Ishikawa (cell line): ENCODE measurements around the gene B4GALT1.

Experiments
- CEBPB ChIP-seq: IDR thresholded peaks from 2 replicates; pipeline ENCODE4 v1.6.1; 2012
- CREB1 ChIP-seq: IDR thresholded peaks from 2 replicates; pipeline ENCODE4 v1.6.1; 2012; ENCODE audit warnings: low read depth
- EGR1 ChIP-seq: IDR thresholded peaks from 2 replicates; pipeline ENCODE4 v1.6.1; 2012
- EP300 ChIP-seq: IDR thresholded peaks from 2 replicates; pipeline ENCODE4 v1.6.1; 2012; ENCODE audit warnings: borderline replicate concordance
- FOXM1 ChIP-seq: IDR thresholded peaks from 2 replicates; pipeline ENCODE4 v1.6.1; 2012; ENCODE audit warnings: low read depth, borderline replicate concordance
- MAX ChIP-seq: IDR thresholded peaks from 2 replicates; pipeline ENCODE4 v1.6.1; 2012
- NFIC ChIP-seq: IDR thresholded peaks from 2 replicates; pipeline ENCODE4 v1.6.1; 2012
- RAD21 ChIP-seq: IDR thresholded peaks from 2 replicates; pipeline ENCODE4 v1.6.1; 2012; ENCODE audit warnings: low read depth
- TAF1 ChIP-seq: IDR thresholded peaks from 2 replicates; pipeline ENCODE4 v1.6.1; 2012; ENCODE audit warnings: low read depth, mild to moderate bottlenecking
- TCF12 ChIP-seq: IDR thresholded peaks from 2 replicates; pipeline ENCODE4 v1.6.1; 2012; ENCODE audit warnings: low read depth
- TEAD4 ChIP-seq: IDR thresholded peaks from 2 replicates; pipeline ENCODE4 v1.6.1; 2012
- YY1 ChIP-seq: IDR thresholded peaks from 2 replicates; pipeline ENCODE4 v1.6.1; 2012; ENCODE audit warnings: low read depth
- ZBTB7A ChIP-seq: IDR thresholded peaks from 2 replicates; pipeline ENCODE4 v1.6.1; 2012; ENCODE audit warnings: low read depth
- TF ChIP-seq, protein P1 (sequence below): IDR thresholded peaks from 2 replicates; pipeline ENCODE4 v1.6.1; 2012; ENCODE audit warnings: low read depth, mild to moderate bottlenecking
- TF ChIP-seq, protein P2 (sequence below): IDR thresholded peaks from 2 replicates; pipeline ENCODE4 v1.6.1; 2012

B4GALT1 gene

DNA sequence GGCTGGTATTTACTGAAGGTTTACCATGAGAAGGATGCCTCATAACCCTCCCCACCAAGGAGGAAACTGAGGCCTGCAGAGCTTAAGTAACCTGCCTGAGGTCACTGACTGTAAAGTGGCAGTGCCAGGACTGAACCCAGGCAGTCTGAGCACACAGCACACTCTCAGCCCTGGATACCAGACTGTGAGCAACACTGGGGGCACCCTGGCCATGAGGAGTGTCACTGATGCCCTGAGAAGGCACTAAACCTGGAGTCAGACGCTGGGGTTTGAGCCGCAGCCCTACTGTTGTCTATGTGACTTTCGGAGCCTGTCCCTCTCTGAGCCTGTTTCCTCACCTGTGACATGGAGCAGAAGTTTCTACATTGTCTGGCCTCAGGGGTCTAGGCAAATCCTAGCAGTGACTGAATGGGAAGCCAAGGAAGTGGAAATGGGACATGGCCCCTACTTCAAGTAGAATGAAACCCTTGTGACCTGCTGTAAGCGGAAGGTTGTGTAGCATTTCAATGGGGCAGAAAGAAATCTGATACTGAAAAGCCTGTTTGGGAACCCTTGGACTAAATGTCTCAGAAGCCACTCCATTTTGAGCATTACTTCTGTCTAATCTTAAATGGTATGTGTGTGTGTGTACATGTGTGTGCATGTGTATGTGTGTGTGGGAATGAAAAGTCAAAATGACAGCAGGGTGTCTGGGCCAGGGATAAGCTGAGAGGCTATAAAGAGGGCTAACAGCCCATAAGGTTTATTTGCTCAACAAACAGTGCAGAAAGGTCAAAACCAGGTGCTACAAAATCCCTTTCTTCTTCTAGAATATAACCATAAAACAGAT is 36.0 kb downstream of the B4GALT1 start:
- TF ChIP-seq CREB1 (no peak), NFIC (no peak)

- TF ChIP-seq YY1 (no peak), TAF1 (no peak), CREB1 (no peak), TEAD4 (no peak), TCF12 (no peak), EGR1 (no peak), NFIC (no peak), ZBTB7A (no peak), EP300 (no peak), MAX (no peak), RAD21 (no peak), FOXM1 (no peak), CEBPB (no peak)
- TF ChIP-seq, protein P1, sequence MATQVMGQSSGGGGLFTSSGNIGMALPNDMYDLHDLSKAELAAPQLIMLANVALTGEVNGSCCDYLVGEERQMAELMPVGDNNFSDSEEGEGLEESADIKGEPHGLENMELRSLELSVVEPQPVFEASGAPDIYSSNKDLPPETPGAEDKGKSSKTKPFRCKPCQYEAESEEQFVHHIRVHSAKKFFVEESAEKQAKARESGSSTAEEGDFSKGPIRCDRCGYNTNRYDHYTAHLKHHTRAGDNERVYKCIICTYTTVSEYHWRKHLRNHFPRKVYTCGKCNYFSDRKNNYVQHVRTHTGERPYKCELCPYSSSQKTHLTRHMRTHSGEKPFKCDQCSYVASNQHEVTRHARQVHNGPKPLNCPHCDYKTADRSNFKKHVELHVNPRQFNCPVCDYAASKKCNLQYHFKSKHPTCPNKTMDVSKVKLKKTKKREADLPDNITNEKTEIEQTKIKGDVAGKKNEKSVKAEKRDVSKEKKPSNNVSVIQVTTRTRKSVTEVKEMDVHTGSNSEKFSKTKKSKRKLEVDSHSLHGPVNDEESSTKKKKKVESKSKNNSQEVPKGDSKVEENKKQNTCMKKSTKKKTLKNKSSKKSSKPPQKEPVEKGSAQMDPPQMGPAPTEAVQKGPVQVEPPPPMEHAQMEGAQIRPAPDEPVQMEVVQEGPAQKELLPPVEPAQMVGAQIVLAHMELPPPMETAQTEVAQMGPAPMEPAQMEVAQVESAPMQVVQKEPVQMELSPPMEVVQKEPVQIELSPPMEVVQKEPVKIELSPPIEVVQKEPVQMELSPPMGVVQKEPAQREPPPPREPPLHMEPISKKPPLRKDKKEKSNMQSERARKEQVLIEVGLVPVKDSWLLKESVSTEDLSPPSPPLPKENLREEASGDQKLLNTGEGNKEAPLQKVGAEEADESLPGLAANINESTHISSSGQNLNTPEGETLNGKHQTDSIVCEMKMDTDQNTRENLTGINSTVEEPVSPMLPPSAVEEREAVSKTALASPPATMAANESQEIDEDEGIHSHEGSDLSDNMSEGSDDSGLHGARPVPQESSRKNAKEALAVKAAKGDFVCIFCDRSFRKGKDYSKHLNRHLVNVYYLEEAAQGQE, result no peak
- TF ChIP-seq, protein P2, sequence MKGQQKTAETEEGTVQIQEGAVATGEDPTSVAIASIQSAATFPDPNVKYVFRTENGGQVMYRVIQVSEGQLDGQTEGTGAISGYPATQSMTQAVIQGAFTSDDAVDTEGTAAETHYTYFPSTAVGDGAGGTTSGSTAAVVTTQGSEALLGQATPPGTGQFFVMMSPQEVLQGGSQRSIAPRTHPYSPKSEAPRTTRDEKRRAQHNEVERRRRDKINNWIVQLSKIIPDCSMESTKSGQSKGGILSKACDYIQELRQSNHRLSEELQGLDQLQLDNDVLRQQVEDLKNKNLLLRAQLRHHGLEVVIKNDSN, result no peak
Observed at GRCh38 chr9:33129886-33130881, 37.0 kb downstream of the B4GALT1 start.

GRCh38 chr9:33129251-33129885 is 37.8 kb downstream of the B4GALT1 start:
- no peak for TF ChIP-seq EGR1
- TF ChIP-seq NFIC, result no peak
- no peak for TF ChIP-seq RAD21
- no peak for TF ChIP-seq CEBPB
- TF ChIP-seq CREB1, result no peak
- no peak for TF ChIP-seq TAF1
- no peak for TF ChIP-seq FOXM1
- TF ChIP-seq EP300, result no peak
- no peak for TF ChIP-seq TEAD4
- TF ChIP-seq ZBTB7A, result no peak
- TF ChIP-seq, protein P1, result no peak
- no peak for TF ChIP-seq YY1
- no peak for TF ChIP-seq TCF12
- TF ChIP-seq, protein P2, result no peak
- no peak for TF ChIP-seq MAX

DNA sequence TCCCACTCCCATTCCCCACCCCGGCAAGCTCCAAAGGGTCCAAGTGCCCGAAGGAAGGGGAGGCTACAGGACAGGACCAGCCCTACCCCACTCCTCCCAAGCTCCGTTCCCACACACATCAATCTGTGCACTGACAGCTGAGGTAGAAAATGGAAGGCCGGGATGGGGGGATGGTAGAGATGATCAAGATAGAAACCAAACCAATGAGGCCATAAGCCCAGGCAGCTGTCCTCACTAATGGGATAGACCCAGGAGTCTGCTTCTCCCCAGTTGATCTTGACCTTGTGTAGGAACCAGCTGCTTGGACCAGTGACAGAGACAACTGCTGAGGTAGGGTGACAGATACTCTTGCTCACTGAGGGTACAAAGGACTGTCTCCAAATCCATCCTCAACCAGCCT is 38.6 kb downstream of the B4GALT1 start:
- TF ChIP-seq CREB1 (no peak), FOXM1 (no peak)

DNA sequence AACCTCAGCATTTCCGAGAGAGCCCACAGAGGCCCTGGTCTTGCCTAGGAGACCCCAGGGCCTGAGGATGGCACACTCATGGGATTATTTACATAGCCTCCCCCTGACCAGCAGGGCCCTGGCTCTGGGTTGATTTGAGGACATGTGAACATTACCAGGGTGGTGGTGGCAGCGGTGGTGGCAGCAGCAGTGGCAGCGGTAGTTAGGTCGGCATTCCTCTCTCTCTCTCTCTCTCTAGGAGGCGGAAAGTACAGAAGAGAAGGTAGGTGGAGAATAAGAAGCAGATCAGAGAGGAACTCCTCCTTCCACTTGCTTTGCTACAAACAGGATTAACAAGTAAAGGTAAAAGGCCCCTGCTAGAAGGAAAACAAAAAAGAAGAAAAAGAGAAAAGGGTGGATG is 39.3 kb downstream of the B4GALT1 start:
- TF ChIP-seq EGR1 (no peak), EP300 (no peak), TAF1 (no peak), TCF12 (no peak), MAX (no peak), YY1 (no peak), NFIC (no peak), CEBPB (no peak), ZBTB7A (no peak), RAD21 (no peak), CREB1 (no peak), TEAD4 (no peak), FOXM1 (no peak)
- TF ChIP-seq, protein P1, result no peak
- TF ChIP-seq, protein P2, result no peak
